H9 (cell line): ENCODE measurements around the gene MAPKAPK2. TPM values are rescaled to one million over a fixed set of nuclear protein-coding genes. Genes with fewer than 3 reads are reported as not detected.

ENCODE experiments used
- DNase-seq: peaks from one replicate; pipeline ENCODE4 v3.0.0-alpha.2; 2017
- H2AFZ ChIP-seq: one replicate; pipeline ENCODE4 v1.6.1; 2013; ENCODE audit warnings: mild to moderate bottlenecking, low read length, control low read depth, moderate library complexity
- H2AK5ac ChIP-seq: 2 replicates; pipeline ENCODE4 v1.6.1; 2013; ENCODE audit warnings: low read length, control low read depth, mixed read lengths; ENCODE audit not compliant: insufficient read length
- H2BK120ac ChIP-seq: one replicate; pipeline ENCODE4 v1.6.1; 2013; ENCODE audit warnings: low read depth, mild to moderate bottlenecking, low read length, control low read depth, inconsistent platforms; ENCODE audit not compliant: poor library complexity, severe bottlenecking
- H2BK12ac ChIP-seq: 2 replicates; pipeline ENCODE4 v1.6.1; 2013; ENCODE audit warnings: low read length, control low read depth, mixed read lengths, low read depth; ENCODE audit not compliant: insufficient read length
- H2BK15ac ChIP-seq: 2 replicates; pipeline ENCODE4 v1.6.1; 2013; ENCODE audit warnings: low read depth, low read length, control low read depth
- H2BK20ac ChIP-seq: one replicate; pipeline ENCODE4 v1.6.1; 2013; ENCODE audit warnings: low read depth, mild to moderate bottlenecking, low read length, control low read depth, inconsistent platforms; ENCODE audit not compliant: poor library complexity, severe bottlenecking
- H2BK5ac ChIP-seq: 2 replicates; pipeline ENCODE4 v1.6.1; 2013; ENCODE audit warnings: low read length, control low read depth, mixed read lengths; ENCODE audit not compliant: insufficient read length
- H3K14ac ChIP-seq: 2 replicates; pipeline ENCODE4 v1.6.1; 2013; ENCODE audit warnings: low read length, control low read depth; ENCODE audit not compliant: insufficient read depth
- H3K18ac ChIP-seq: 2 replicates; pipeline ENCODE4 v1.6.1; 2013; ENCODE audit warnings: low read depth, mild to moderate bottlenecking, mixed read lengths, low read length, control low read depth; ENCODE audit not compliant: insufficient read length
- H3K23ac ChIP-seq: 2 replicates; pipeline ENCODE4 v1.6.1; 2013; ENCODE audit warnings: low read length, control low read depth, mixed read lengths, low read depth; ENCODE audit not compliant: insufficient read length
- H3K23me2 ChIP-seq: 2 replicates; pipeline ENCODE4 v1.6.1; 2013; ENCODE audit warnings: low read depth, mild to moderate bottlenecking, mixed read lengths, low read length, control low read depth; ENCODE audit not compliant: insufficient read length, poor library complexity, severe bottlenecking
- H3K27ac ChIP-seq: 2 replicates; pipeline ENCODE4 v1.5.1; 2013; ENCODE audit warnings: low read length, control low read depth, mixed read lengths, low read depth; ENCODE audit not compliant: insufficient read length
- H3K27me3 ChIP-seq: 2 replicates; pipeline ENCODE4 v1.6.1; 2013; ENCODE audit warnings: low read length, control low read depth, inconsistent platforms; ENCODE audit not compliant: insufficient read depth
- H3K4ac ChIP-seq: 2 replicates; pipeline ENCODE4 v1.6.1; 2013; ENCODE audit warnings: low read depth, mild to moderate bottlenecking, control low read depth, inconsistent platforms, low read length, moderate library complexity
- H3K4me1 ChIP-seq: 2 replicates; pipeline ENCODE4 v1.6.1; 2013; ENCODE audit warnings: low read length, control low read depth, inconsistent platforms; ENCODE audit not compliant: insufficient read depth
- H3K4me2 ChIP-seq: 2 replicates; pipeline ENCODE4 v1.6.1; 2013; ENCODE audit warnings: low read length, control low read depth, mixed read lengths; ENCODE audit not compliant: insufficient read length, insufficient read depth
- H3K56ac ChIP-seq: 2 replicates; pipeline ENCODE4 v1.6.1; 2013; ENCODE audit warnings: low read depth, mild to moderate bottlenecking, mixed read lengths, low read length, control low read depth; ENCODE audit not compliant: insufficient read length
- H3K79me1 ChIP-seq: 2 replicates; pipeline ENCODE4 v1.6.1; 2013; ENCODE audit warnings: low read depth, mild to moderate bottlenecking, moderate library complexity, low read length, control low read depth, inconsistent platforms; ENCODE audit not compliant: insufficient read depth, poor library complexity, severe bottlenecking
- H3K79me2 ChIP-seq: 2 replicates; pipeline ENCODE4 v1.6.1; 2013; ENCODE audit warnings: low read length, control low read depth, inconsistent platforms; ENCODE audit not compliant: insufficient read depth
- H3K9ac ChIP-seq: 2 replicates; pipeline ENCODE4 v1.6.1; 2013; ENCODE audit warnings: low read length, control low read depth, mixed read lengths; ENCODE audit not compliant: insufficient read length; ENCODE audit errors: extremely low read depth
- H3K9me3 ChIP-seq: one replicate; pipeline ENCODE4 v1.6.1; 2013; ENCODE audit warnings: low read depth, low read length, inconsistent platforms; ENCODE audit not compliant: control insufficient read depth
- H3T11ph ChIP-seq: one replicate; pipeline ENCODE4 v1.6.1; 2013; ENCODE audit warnings: mild to moderate bottlenecking, low read length, control low read depth, inconsistent platforms
- H4K20me1 ChIP-seq: one replicate; pipeline ENCODE4 v1.6.1; 2013; ENCODE audit not compliant: control insufficient read depth, insufficient read length, insufficient read depth
- H4K5ac ChIP-seq: 2 replicates; pipeline ENCODE4 v1.6.1; 2013; ENCODE audit warnings: low read depth, mild to moderate bottlenecking, mixed read lengths, low read length, control low read depth; ENCODE audit not compliant: insufficient read length
- H4K8ac ChIP-seq: replicated peaks from 2 replicates; pipeline ENCODE4 v1.6.1; 2013; ENCODE audit warnings: low read length, control low read depth, mixed read lengths, low read depth; ENCODE audit not compliant: insufficient read length
- H4K91ac ChIP-seq: 2 replicates; pipeline ENCODE4 v1.6.1; 2013; ENCODE audit warnings: low read depth, mild to moderate bottlenecking, moderate library complexity, mixed read lengths, low read length, control low read depth; ENCODE audit not compliant: insufficient read length
- H3K27ac Mint-ChIP-seq, 3 experiments: 2 replicates in 2 of 3; 3 replicates in 1 of 3; pipeline ENCODE4 v1.8.0; 2020 to 2021; ENCODE audit warnings: mixed read lengths in 3 of 3, mild to moderate bottlenecking in 1 of 3, moderate library complexity in 1 of 3
- H3K27me3 Mint-ChIP-seq: 2 replicates; pipeline ENCODE4 v1.8.0; 2021; ENCODE audit warnings: low read depth, mild to moderate bottlenecking, moderate library complexity, mixed read lengths
- H3K36me3 Mint-ChIP-seq, 3 experiments: 2 replicates in 2 of 3; 3 replicates in 1 of 3; pipeline ENCODE4 v1.8.0; 2020 to 2021; ENCODE audit warnings: low read depth in 3 of 3, mixed read lengths in 3 of 3; ENCODE audit not compliant: insufficient read depth in 1 of 3
- H3K4me1 Mint-ChIP-seq, 2 experiments: 2 replicates each; pipeline ENCODE4 v1.8.0; 2020; ENCODE audit warnings: mixed read lengths in 2 of 2
- H3K4me3 Mint-ChIP-seq, 2 experiments: 2 replicates in 1 of 2; 3 replicates in 1 of 2; pipeline ENCODE4 v1.8.0; 2020 to 2021; ENCODE audit warnings: mild to moderate bottlenecking in 2 of 2, mixed read lengths in 2 of 2, moderate library complexity in 1 of 2
- H3K9me3 Mint-ChIP-seq, 2 experiments: 2 replicates in 1 of 2; 3 replicates in 1 of 2; pipeline ENCODE4 v1.8.0; 2020; ENCODE audit warnings: mild to moderate bottlenecking in 2 of 2, mixed read lengths in 2 of 2, moderate library complexity in 1 of 2
- CTCF ChIP-seq: fragments of 200-600 bp; sonication (generic); conservative IDR thresholded peaks from 3 replicates; pipeline ENCODE4 v1.8.0; 2021; ENCODE audit warnings: antibody characterized with exemption, mild to moderate bottlenecking
- WGBS: extraction: QIAGEN DNeasy Blood & Tissue Kit; methylation state at CpG from one replicate; pipeline ENCODE4 v1.1.7; 2013; ENCODE audit warnings: missing lambda C conversion rate, low lambda C conversion rate, mixed read lengths; ENCODE audit not compliant: insufficient read length; ENCODE audit errors: extremely low coverage; 5-methylcytosine and 5-hydroxymethylcytosine counted together
- total RNA-seq: library from RNA; stranded (reverse); gene quantifications from 2 replicates; pipeline ENCODE4 v1.2.1, GENCODE V29; 2021

MAPKAPK2 gene
- total RNA-seq, 1 experiment from 2014 or later = 50.1 TPM

GRCh38 chr1:206736878-206737728, 52.4 kb downstream of the MAPKAPK2 start:
- H2BK20ac ChIP-seq = no peak overlapping the region
- H3K4ac ChIP-seq = no peak overlapping the region
- H2AFZ ChIP-seq = no peak overlapping the region
- Mint-ChIP-seq H3K9me3 (no peaks in the 10 kb centered on the region), H3K4me1 (peaks cover 9 to 11% of the 10 kb centered on the region in 2 experiments), H3K36me3 (peaks cover 2 to 14% (median 9%) of the 10 kb centered on the region in 3 experiments; a peak in 5 of 7 replicates), H3K4me3 (no peak overlapping the region), H3K27me3 (no peaks in the 10 kb centered on the region; the same call in 1 of the 2 replicates), H3K27ac (no peak overlapping the region; a peak in 2 of 7 replicates)
- H3K23ac ChIP-seq = no peak overlapping the region
- H2BK15ac ChIP-seq = no peak overlapping the region
- no peak overlapping the region for H2BK12ac ChIP-seq
- H3K18ac ChIP-seq = no peak overlapping the region
- no peaks in the 10 kb centered on the region for H3K79me2 ChIP-seq
- H2AK5ac ChIP-seq = no peak overlapping the region
- H3T11ph ChIP-seq = no peak overlapping the region
- H3K4me1 ChIP-seq = peaks cover 2% of the 10 kb centered on the region; the same call in 1 of the 2 replicates
- H3K23me2 ChIP-seq = no peaks in the 10 kb centered on the region
- H3K9me3 ChIP-seq = no peaks in the 10 kb centered on the region
- no peaks in the 10 kb centered on the region for H3K79me1 ChIP-seq
- no peak overlapping the region for H4K8ac ChIP-seq
- no peak overlapping the region for H2BK5ac ChIP-seq
- no peak overlapping the region for H3K4me2 ChIP-seq
- no peak for TF ChIP-seq CTCF
- H4K5ac ChIP-seq = no peak overlapping the region
- H2BK120ac ChIP-seq = no peak overlapping the region
- no peak overlapping the region for H4K91ac ChIP-seq
- H3K56ac ChIP-seq = no peak overlapping the region
- no peaks in the 10 kb centered on the region for H3K27me3 ChIP-seq
- H3K9ac ChIP-seq = no peak overlapping the region
- no peak overlapping the region for H3K14ac ChIP-seq
- no peak for DNase-seq
- no peaks in the 10 kb centered on the region for H4K20me1 ChIP-seq
- WGBS = no CpG with 5 or more reads among the region's 14 CpGs
- H3K27ac ChIP-seq = no peak overlapping the region
